HCT116 (cell line): ENCODE measurements around the gene NUTM2G. TPM values are rescaled to one million over a fixed set of nuclear protein-coding genes. Genes with fewer than 3 reads are reported as not detected.
"Not testable (repeated sequence)": the region's sequence is repeated elsewhere in the genome, so short reads cannot be mapped to it uniquely, and the experiment has no call there.

Source experiments
- ATAC-seq: fragments of 200-7000 bp; cut with Tn5 transposase; 2 replicates; pipeline ENCODE4 v1.9.1; 2020; ENCODE audit warnings: mild to moderate bottlenecking, moderate library complexity
- BruUV-seq: library from RNA; stranded (reverse); fragments of 400-500 nt; replicated peaks from 2 replicates; lab custom pipeline; 2021; lab: Mats Ljungman, UMichigan
- CTCF ChIA-PET: fragments of 300-600 bp; sonication (Branson Sonifier 250); formaldehyde crosslinking; loops from one replicate; lab custom pipeline; 2021; ENCODE audit warnings: antibody characterized with exemption; lab: Charles Lee
- POLR2A ChIA-PET: fragments of 300-600, 350-600 bp; sonication (Branson Sonifier 250); formaldehyde crosslinking; loops from one replicate; lab custom pipeline; 2021; ENCODE audit warnings: antibody characterized with exemption; lab: Charles Lee
- RAD21 ChIA-PET, 2 experiments: fragments of 300-600 bp; sonication (Branson Sonifier 250); formaldehyde crosslinking; loops; one replicate each; lab custom pipeline; 2023; ENCODE audit warnings: low total read pairs in 2 of 2; ENCODE audit not compliant: uncharacterized antibody in 2 of 2, unreplicated experiment in 2 of 2, low non-redundant PET in 1 of 2; lab: Charles Lee
- DNase-seq: peaks from one replicate; pipeline ENCODE4 v3.0.0-alpha.2; 2010; ENCODE audit warnings: low read depth, low spot score
- H2AFZ ChIP-seq: fragments of 200-600 bp; shearing (Covaris generic), sonication (generic); 2 replicates; pipeline ENCODE4 v1.6.1; 2017; ENCODE audit warnings: low read depth, mixed run types, mixed read lengths, antibody characterized with exemption, low read length; ENCODE audit not compliant: poor library complexity, severe bottlenecking
- H3K27ac ChIP-seq: 2 replicates; pipeline ENCODE4 v1.5.1; 2012; ENCODE audit warnings: low read depth, low read length
- H3K27me3 ChIP-seq: fragments of 200-600 bp; sonication (generic); 2 replicates; pipeline ENCODE4 v1.6.1; 2016; ENCODE audit warnings: mixed run types, low read length, mixed read lengths; ENCODE audit not compliant: insufficient read depth
- H3K36me3 ChIP-seq, 2 experiments: fragments of 200-500 bp in 1 of 2; fragments of 200-600 bp in 1 of 2; sonication (Bioruptor generic) in 1 of 2; sonication (generic) in 1 of 2; 2 replicates each; pipeline versions ENCODE4 v1.5.1 to v1.6.1; 2014 to 2016; ENCODE audit warnings: low read length in 2 of 2, inconsistent platforms in 1 of 2, mixed read lengths in 1 of 2, mixed run types in 1 of 2; ENCODE audit not compliant: insufficient read depth in 2 of 2, control insufficient read depth in 1 of 2
- H3K4me1 ChIP-seq, 2 experiments: fragments of 200-600 bp in 1 of 2; sonication (generic) in 1 of 2; 2 replicates each; pipeline versions ENCODE4 v1.5.1 to v1.6.1; 2012 to 2017; ENCODE audit warnings: low read length in 2 of 2, inconsistent platforms in 1 of 2, mild to moderate bottlenecking in 1 of 2, mixed read lengths in 1 of 2, mixed run types in 1 of 2, moderate library complexity in 1 of 2; ENCODE audit not compliant: insufficient read depth in 2 of 2, control insufficient read depth in 1 of 2
- H3K4me2 ChIP-seq: fragments of 200-600 bp; sonication (generic); 2 replicates; pipeline ENCODE4 v1.6.1; 2017; ENCODE audit warnings: mixed run types, low read length, mixed read lengths
- H3K4me3 ChIP-seq, 2 experiments: fragments of 200-600 bp in 1 of 2; sonication (generic) in 1 of 2; replicated peaks in 1 of 2; 2 replicates each; pipeline ENCODE4 v1.5.1; 2011 to 2016; ENCODE audit warnings: low read length in 2 of 2, control low read depth in 1 of 2, low read depth in 1 of 2, mild to moderate bottlenecking in 1 of 2, mixed read lengths in 1 of 2, mixed run types in 1 of 2
- H3K79me2 ChIP-seq: fragments of 200-600 bp; sonication (generic); 2 replicates; pipeline ENCODE4 v1.6.1; 2017; ENCODE audit warnings: mild to moderate bottlenecking, mixed run types, low read length, moderate library complexity, mixed read lengths; ENCODE audit not compliant: insufficient read depth
- H3K9ac ChIP-seq: fragments of 200-600 bp; sonication (generic); 2 replicates; pipeline ENCODE4 v1.6.1; 2016; ENCODE audit warnings: low read length, mixed read lengths
- H3K9me2 ChIP-seq: fragments of 200-600 bp; sonication (generic), shearing (Covaris generic); 2 replicates; pipeline ENCODE4 v1.6.1; 2017; ENCODE audit warnings: mixed run types, mild to moderate bottlenecking, moderate library complexity; ENCODE audit not compliant: insufficient read depth
- H3K9me3 ChIP-seq, 2 experiments: fragments of 200-500 bp in 1 of 2; fragments of 200-600 bp in 1 of 2; sonication (Bioruptor generic) in 1 of 2; sonication (generic) in 1 of 2; 2 replicates each; pipeline ENCODE4 v1.6.1; 2014 to 2017; ENCODE audit warnings: low read length in 2 of 2, mixed read lengths in 2 of 2, inconsistent platforms in 1 of 2, low read depth in 1 of 2, mild to moderate bottlenecking in 1 of 2, mixed run types in 1 of 2, moderate library complexity in 1 of 2; ENCODE audit not compliant: control insufficient read depth in 1 of 2, insufficient read depth in 1 of 2
- H4K20me1 ChIP-seq: fragments of 200-600 bp; sonication (generic), shearing (Covaris generic); 2 replicates; pipeline ENCODE4 v1.6.1; 2017; ENCODE audit warnings: mixed run types, mild to moderate bottlenecking, moderate library complexity; ENCODE audit not compliant: insufficient read depth
- CBX3 ChIP-seq: IDR thresholded peaks from 2 replicates; pipeline ENCODE4 v1.6.1; 2012; ENCODE audit warnings: low read depth
- CEBPB ChIP-seq: IDR thresholded peaks from 2 replicates; pipeline ENCODE4 v1.6.1; 2012; ENCODE audit warnings: low read depth
- CTCF ChIP-seq, 3 experiments: fragments of 200-600 bp in 1 of 3; sonication (generic) in 1 of 3; IDR thresholded peaks in 2 of 3; conservative IDR thresholded peaks in 1 of 3; 2 replicates each; pipeline ENCODE4 v1.5.1; 2012 to 2017; ENCODE audit warnings: low read depth in 2 of 3, low read length in 2 of 3, antibody characterized with exemption in 1 of 3, borderline replicate concordance in 1 of 3, control low read depth in 1 of 3, mild to moderate bottlenecking in 1 of 3, mixed read lengths in 1 of 3, mixed run types in 1 of 3, moderate library complexity in 1 of 3; ENCODE audit not compliant: insufficient read depth in 1 of 3
- EGR1 ChIP-seq: IDR thresholded peaks from 2 replicates; pipeline ENCODE4 v1.6.1; 2012; ENCODE audit warnings: low read depth
- ELF1 ChIP-seq: IDR thresholded peaks from 2 replicates; pipeline ENCODE4 v1.6.1; 2012; ENCODE audit warnings: low read depth, borderline replicate concordance
- POLR2A ChIP-seq: IDR thresholded peaks from 2 replicates; pipeline ENCODE4 v1.7.0; 2011; ENCODE audit warnings: borderline replicate concordance; ENCODE audit not compliant: insufficient read depth, insufficient read length; ENCODE audit errors: extremely low read depth
- POLR2AphosphoS5 ChIP-seq: IDR thresholded peaks from 2 replicates; pipeline ENCODE4 v1.6.1; 2011; ENCODE audit warnings: mild to moderate bottlenecking, low read depth, low read length, moderate library complexity
- RAD21 ChIP-seq: IDR thresholded peaks from 2 replicates; pipeline ENCODE4 v1.6.1; 2012; ENCODE audit warnings: low read depth, mild to moderate bottlenecking
- REST ChIP-seq: IDR thresholded peaks from 2 replicates; pipeline ENCODE4 v1.6.1; 2012; ENCODE audit warnings: low read depth
- SIN3A ChIP-seq: IDR thresholded peaks from 2 replicates; pipeline ENCODE4 v1.6.1; 2012; ENCODE audit warnings: low read depth
- SRF ChIP-seq: IDR thresholded peaks from 2 replicates; pipeline ENCODE4 v1.6.1; 2012; ENCODE audit warnings: low read depth
- TCF7L2 ChIP-seq: IDR thresholded peaks from 2 replicates; pipeline ENCODE4 v1.7.0; 2011; ENCODE audit warnings: borderline replicate concordance, inconsistent platforms; ENCODE audit not compliant: insufficient read depth, insufficient read length; ENCODE audit errors: extremely low read depth
- YY1 ChIP-seq: IDR thresholded peaks from 2 replicates; pipeline ENCODE4 v1.6.1; 2011; ENCODE audit warnings: low read length, low read depth, moderate library complexity, mild to moderate bottlenecking; ENCODE audit not compliant: insufficient replicate concordance; ENCODE audit errors: extremely low read depth
- ZFX ChIP-seq: fragments of 450-650 bp; IDR thresholded peaks from 2 replicates; pipeline ENCODE4 v1.6.1; 2017
- intact Hi-C: fragments of 100-400 bp; cut with micrococcal nuclease; formaldehyde crosslinking; loops from 2 replicates; pipeline ENCODE4 v1.10.0; 2022
- total RNA-seq: library from RNA; stranded (reverse); gene quantifications from one replicate; pipeline ENCODE4 v1.2.1, GENCODE V29; 2021; ENCODE audit not compliant: unreplicated experiment

NUTM2G gene
- total RNA-seq, 1 experiment from 2014 or later = not detected

- no TSS peak for BruUV-seq
- no peak for TF ChIP-seq SIN3A
- no peak for TF ChIP-seq CBX3
- TF ChIP-seq EGR1 = no peak
- TF ChIP-seq ZFX = no peak
- no peak for TF ChIP-seq CEBPB
- no peak for TF ChIP-seq RAD21
- no peak for TF ChIP-seq CTCF (IDR thresholded peaks at IDR 0.05 in 2 of 3, conservative IDR thresholded peaks at IDR 0.05 in 1 of 3; ENCODE audit: borderline replicate concordance in 1 of 3, insufficient read depth in 1 of 3, low read depth in 2 of 3, low read length in 2 of 3)
- TF ChIP-seq TCF7L2 = no peak
- TF ChIP-seq REST = no peak
- TF ChIP-seq SRF = no peak
- TF ChIP-seq ELF1 = no peak
- no peak for TF ChIP-seq POLR2AphosphoS5
- no peak for TF ChIP-seq YY1
- TF ChIP-seq POLR2A = no peak
- DNase-seq (no peak), ATAC-seq (no peak)
- Histone ChIP-seq H3K79me2 (no peaks in the 10 kb centered on the region), H3K27ac (no peak overlapping the region), H3K9me3 (no peaks in the 10 kb centered on the region), H4K20me1 (no peaks in the 10 kb centered on the region), H3K4me3 (no peak overlapping the region), H3K4me1 (no peaks in the 10 kb centered on the region), H3K4me2 (no peak overlapping the region), H3K36me3 (peaks cover 0 to 3% of the 10 kb centered on the region in 2 experiments; a peak in 2 of 4 replicates), H2AFZ (no peak overlapping the region), H3K27me3 (no peaks in the 10 kb centered on the region), H3K9ac (no peak overlapping the region), H3K9me2 (no peaks in the 10 kb centered on the region)
- CTCF ChIA-PET = no interaction called here
- RAD21 ChIA-PET = no interaction called here
- POLR2A ChIA-PET = no interaction called here
- intact Hi-C loops = no loop called here
These were observed 36.5 kb upstream of the NUTM2G start for GRCh38 chr9:96892131-96892530.

GRCh38 chr9:96900010-96900409, 28.6 kb upstream of the NUTM2G start:
- DNase-seq, H4K20me1 ChIP-seq, BruUV-seq, H3K9me3 ChIP-seq, H3K4me2 ChIP-seq, CTCF ChIA-PET, H3K9ac ChIP-seq, H3K27me3 ChIP-seq, H3K4me1 ChIP-seq, H3K9me2 ChIP-seq, POLR2A ChIA-PET, ATAC-seq, H3K36me3 ChIP-seq, intact Hi-C loops, H3K4me3 ChIP-seq, H3K27ac ChIP-seq, H3K79me2 ChIP-seq, H2AFZ ChIP-seq, RAD21 ChIA-PET: not testable (repeated sequence)
